Coronary artery (tissue), 2 donors: ENCODE measurements around the gene PAIP2B.
A peak's percentile ranks its signal among the peaks of the same experiment; 100 is the strongest.
"Not testable (repeated sequence)": the region's sequence is repeated elsewhere in the genome, so short reads cannot be mapped to it uniquely, and the experiment has no call there.

Experiments used
- DNase-seq: peaks from one replicate; pipeline ENCODE4 v3.0.0-alpha.2; 2017; ENCODE audit warnings: low spot score
- H3K27ac ChIP-seq, 2 donors: fragments of 200-600 bp; sonication (generic); one replicate each; pipeline ENCODE4 v1.5.1; 2016 to 2019
- H3K4me3 ChIP-seq: fragments of 200-600 bp; sonication (generic); 2 replicates; pipeline ENCODE4 v1.5.1; 2016; ENCODE audit warnings: mild to moderate bottlenecking, moderate library complexity
- TF ChIP-seq, protein P1 (sequence below): fragments of 200-600 bp; sonication (generic); IDR thresholded peaks from one replicate; pipeline ENCODE4 v1.5.1; 2019; ENCODE audit warnings: antibody characterized with exemption

Gene PAIP2B

DNA sequence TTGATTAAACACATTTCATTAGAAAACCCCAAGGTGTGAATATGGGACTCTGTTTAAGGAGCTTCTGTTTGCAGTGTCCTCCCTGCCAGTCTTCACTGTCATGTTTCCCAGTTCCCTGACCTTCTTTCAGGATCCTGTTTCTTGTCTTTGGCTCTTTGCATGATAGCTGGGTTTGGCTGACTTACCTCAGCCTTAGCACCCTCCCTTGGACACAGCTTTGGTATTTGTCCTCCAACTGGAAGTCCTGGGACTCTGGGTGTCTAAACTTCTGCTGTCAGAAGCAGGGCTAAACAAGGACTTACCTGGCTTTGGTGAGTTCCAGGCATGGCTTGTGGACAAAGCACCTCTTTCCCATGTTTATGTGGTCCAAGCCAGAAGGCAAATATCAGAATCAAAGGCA is 11.2 kb upstream of the PAIP2B start:
- H3K27ac ChIP-seq, result no peak overlapping the region
- TF ChIP-seq, protein P1, sequence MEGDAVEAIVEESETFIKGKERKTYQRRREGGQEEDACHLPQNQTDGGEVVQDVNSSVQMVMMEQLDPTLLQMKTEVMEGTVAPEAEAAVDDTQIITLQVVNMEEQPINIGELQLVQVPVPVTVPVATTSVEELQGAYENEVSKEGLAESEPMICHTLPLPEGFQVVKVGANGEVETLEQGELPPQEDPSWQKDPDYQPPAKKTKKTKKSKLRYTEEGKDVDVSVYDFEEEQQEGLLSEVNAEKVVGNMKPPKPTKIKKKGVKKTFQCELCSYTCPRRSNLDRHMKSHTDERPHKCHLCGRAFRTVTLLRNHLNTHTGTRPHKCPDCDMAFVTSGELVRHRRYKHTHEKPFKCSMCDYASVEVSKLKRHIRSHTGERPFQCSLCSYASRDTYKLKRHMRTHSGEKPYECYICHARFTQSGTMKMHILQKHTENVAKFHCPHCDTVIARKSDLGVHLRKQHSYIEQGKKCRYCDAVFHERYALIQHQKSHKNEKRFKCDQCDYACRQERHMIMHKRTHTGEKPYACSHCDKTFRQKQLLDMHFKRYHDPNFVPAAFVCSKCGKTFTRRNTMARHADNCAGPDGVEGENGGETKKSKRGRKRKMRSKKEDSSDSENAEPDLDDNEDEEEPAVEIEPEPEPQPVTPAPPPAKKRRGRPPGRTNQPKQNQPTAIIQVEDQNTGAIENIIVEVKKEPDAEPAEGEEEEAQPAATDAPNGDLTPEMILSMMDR, result no peak
- no peak for DNase-seq
- H3K4me3 ChIP-seq, result no peak overlapping the region

DNA sequence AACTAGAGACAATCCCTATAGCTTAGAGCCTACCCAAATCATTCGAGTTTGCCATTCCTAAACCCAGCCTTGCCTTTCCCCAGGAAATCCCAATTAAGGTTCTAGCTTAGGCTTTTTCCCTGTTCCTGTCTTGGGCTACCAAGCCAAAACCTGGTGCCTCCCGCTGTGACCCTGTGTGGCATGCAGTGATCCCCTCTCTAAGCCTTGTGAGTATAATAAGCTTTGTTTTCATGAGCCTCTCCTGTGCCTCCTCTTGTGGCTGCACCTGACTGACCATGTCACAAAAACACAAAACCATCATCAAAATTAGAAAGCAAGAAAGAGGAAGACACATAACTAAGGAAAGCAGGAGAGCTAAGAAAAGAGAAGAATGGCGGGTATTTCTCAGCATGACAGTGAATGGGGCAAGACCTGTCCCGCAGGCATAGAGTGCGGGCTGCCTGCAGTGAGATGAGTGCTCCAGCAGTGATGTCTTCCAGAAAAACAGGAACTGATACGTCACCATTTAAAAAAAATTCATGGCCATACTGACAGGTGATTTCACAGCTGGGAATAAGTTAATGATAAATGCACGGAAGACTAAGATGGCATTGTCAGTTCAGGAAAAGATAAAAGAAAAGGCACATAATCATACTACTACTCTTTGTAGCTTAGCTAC is 9.2 kb upstream of the PAIP2B start:
- Histone ChIP-seq H3K4me3 (no peak overlapping the region), H3K27ac (no peak overlapping the region)
- TF ChIP-seq, protein P1, result no peak
- no peak for DNase-seq

DNA sequence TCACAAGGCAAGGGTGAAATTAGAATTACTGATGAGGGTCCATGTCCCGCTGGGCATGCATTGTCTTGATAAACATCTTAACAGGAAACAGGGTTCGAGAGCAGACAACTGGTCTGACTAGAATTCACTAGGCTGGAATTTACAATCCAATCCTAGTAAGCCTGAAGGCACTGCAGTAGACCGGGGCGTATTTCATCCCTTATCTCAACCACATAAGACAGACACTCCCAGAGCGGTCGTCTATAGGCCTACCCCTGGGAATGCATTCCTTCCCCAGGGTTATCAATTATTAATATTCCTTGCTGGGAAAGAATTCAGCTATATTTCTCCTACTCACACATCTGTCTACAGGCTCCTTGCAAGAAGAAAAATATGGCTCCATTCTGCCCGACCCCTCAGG is 6.2 kb upstream of the PAIP2B start:
- H3K4me3 ChIP-seq, H3K27ac ChIP-seq, DNase-seq: not testable (repeated sequence)

DNA sequence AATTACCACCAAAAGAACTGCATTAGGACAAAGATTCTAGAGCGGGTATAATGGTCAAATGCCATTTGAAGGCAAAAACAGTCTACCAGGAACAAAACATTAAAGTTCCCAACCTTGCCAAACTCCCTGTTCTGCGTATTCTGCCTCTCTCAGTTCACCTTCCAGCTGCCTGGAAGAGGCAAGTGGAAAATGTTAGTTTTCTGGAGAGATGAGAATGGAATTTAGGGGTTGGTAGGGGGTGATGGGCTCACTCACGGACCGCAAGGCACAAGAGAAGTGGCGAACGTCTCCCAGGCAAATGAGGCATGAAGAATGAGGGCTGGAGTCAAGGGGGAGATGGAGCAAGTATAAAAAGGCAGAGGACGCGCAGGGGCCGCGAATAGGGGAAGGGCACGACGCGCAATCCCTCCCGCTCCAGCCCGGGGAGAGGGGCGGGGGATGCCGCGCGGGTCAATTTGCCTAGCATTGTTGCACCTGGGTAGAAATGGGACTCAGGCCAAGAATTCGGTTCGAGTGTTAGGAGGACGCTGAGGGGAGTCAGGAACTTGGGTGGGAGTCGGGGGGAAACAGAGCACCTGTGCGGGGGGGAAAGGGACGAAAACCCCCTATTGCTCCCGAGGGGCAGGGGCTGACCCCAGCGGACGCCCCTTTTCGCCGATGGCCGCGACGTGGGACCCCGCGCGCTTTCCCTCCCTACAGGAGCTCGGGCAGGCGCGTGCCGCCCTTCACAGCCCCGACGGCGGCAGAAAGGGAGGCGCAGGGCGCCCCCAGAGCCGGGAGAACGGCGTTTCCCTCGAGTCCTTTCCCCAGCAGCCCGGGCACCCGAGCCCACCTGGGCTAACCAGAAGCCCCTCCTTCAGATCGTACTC is 573 bp downstream of the PAIP2B start:
- peak; percentile 74 for DNase-seq
- TF ChIP-seq, protein P1, result no peak
- Histone ChIP-seq H3K4me3 (peak overlapping the region; percentile 83), H3K27ac (peak overlapping the region; percentile 61 to 86)

DNA sequence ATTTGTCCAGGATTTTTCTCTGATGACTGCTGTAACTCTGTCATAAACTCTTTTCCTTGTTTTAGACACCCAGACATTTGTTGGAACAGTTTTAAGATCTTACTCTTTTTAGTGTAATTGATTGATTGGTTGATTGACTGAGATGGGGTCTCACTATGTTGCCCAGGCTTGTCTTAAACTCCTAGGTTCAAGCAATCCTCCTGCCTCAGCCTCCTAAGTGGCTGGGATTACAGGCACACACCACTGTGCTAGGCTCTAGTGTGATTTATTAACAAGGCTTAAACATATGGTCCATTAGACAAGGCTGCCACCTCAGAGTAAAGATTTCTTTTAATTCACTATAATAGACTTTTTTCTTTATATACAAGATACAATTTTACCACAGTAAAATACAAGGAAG is 2.0 kb downstream of the PAIP2B start:
- TF ChIP-seq, protein P1, result no peak
- DNase-seq, result no peak
- Histone ChIP-seq H3K27ac (no peak overlapping the region), H3K4me3 (no peak overlapping the region)

DNA sequence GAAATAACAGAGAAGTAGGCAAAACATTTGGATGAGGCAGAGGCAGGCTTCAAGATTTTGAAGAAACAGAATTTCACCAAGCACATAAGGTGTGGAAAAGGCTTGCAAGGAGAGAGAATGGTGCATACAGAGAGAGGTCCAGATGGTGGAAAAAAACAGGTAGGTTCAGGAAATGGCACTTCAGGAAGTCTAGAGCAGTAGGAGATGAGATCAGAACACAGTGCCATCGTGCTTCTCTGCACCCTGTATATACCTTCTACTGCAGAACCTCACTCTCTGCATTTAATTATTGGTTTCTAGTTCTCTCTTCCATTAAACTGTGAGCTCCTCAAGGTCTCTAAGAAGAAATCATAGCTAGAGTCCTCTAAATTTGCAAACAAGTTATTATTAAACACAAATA is 2.4 kb downstream of the PAIP2B start:
- DNase-seq, result no peak
- H3K27ac ChIP-seq, result no peak overlapping the region
- TF ChIP-seq, protein P1, result no peak
- H3K4me3 ChIP-seq, result no peak overlapping the region

DNA sequence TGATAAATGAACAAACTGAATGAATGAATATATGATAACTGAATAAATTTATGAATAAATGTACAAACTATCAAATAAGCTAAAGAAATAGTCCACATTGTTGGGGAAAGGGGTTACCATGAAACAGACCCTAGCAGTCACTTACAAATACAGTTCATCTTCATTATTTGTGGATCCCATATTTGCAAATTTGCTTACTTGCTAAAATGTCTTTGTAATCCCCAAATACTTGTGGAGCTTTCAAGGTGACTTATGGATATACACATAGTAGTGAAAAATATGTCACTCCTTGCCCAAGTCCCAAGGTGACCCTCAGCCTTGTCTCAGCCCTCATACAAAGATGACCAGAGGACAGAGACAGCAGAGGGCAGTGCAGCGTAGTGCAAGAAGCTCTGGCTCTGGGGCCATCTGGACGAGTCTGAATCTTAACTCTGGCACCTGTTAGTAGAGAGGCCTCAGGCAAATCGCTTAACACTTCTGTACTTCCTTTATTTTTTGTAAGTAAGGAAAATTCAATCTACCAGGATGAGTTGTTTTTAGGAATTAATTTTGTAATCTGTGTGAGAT is 3.1 kb downstream of the PAIP2B start:
- TF ChIP-seq, protein P1, result no peak
- DNase-seq, result no peak
- H3K27ac ChIP-seq, result no peak overlapping the region
- no peak overlapping the region for H3K4me3 ChIP-seq
